Fibroblast of lung (primary cell): ENCODE results near the gene FXN. TPM values are rescaled to one million over a fixed set of nuclear protein-coding genes. Genes with fewer than 3 reads are reported as not detected.
A peak's percentile ranks its signal among the peaks of the same experiment; 100 is the strongest.

Experiments
- DNase-seq, 2 donors: peaks; one replicate each; pipeline versions ENCODE4 v3.0.0 to v3.0.0-alpha.2; 2010; ENCODE audit warnings: low read depth in 2 of 2
- H2AFZ ChIP-seq: 2 replicates; pipeline ENCODE4 v1.5.1; 2012; ENCODE audit warnings: low read length, control low read depth, inconsistent platforms
- H3K27ac ChIP-seq: 2 replicates; pipeline ENCODE4 v1.5.1; 2011; ENCODE audit warnings: low read length, control low read depth; ENCODE audit not compliant: insufficient read depth
- H3K27me3 ChIP-seq: 2 replicates; pipeline ENCODE4 v1.5.1; 2011; ENCODE audit warnings: mild to moderate bottlenecking, low read length; ENCODE audit not compliant: control insufficient read depth, insufficient read depth
- H3K36me3 ChIP-seq: 2 replicates; pipeline ENCODE4 v1.5.1; 2011; ENCODE audit warnings: low read length; ENCODE audit not compliant: control insufficient read depth, insufficient read depth
- H3K4me1 ChIP-seq: 2 replicates; pipeline ENCODE4 v1.5.1; 2011; ENCODE audit warnings: low read length; ENCODE audit not compliant: control insufficient read depth, insufficient read depth; ENCODE audit errors: extremely low read depth
- H3K4me2 ChIP-seq: 2 replicates; pipeline ENCODE4 v1.5.1; 2011; ENCODE audit warnings: low read length, control low read depth; ENCODE audit not compliant: insufficient read depth; ENCODE audit errors: extremely low read depth
- H3K4me3 ChIP-seq, 4 experiments: fragments of 200-600 bp in 1 of 4; sonication (generic) in 1 of 4; replicated peaks in 1 of 4; 2 replicates each; pipeline ENCODE4 v1.5.1; 2011 to 2016; ENCODE audit warnings: low read length in 4 of 4, low read depth in 3 of 4, mild to moderate bottlenecking in 3 of 4, control low read depth in 2 of 4, inconsistent platforms in 1 of 4, mixed read lengths in 1 of 4; ENCODE audit not compliant: insufficient read depth in 1 of 4; ENCODE audit errors: control extremely low read depth in 1 of 4
- H3K79me2 ChIP-seq: 2 replicates; pipeline ENCODE4 v1.5.1; 2012; ENCODE audit warnings: mild to moderate bottlenecking, low read length, inconsistent platforms; ENCODE audit not compliant: control insufficient read depth, insufficient read depth
- H3K9ac ChIP-seq: 2 replicates; pipeline ENCODE4 v1.5.1; 2011; ENCODE audit warnings: mild to moderate bottlenecking, low read length, control low read depth; ENCODE audit not compliant: insufficient read depth
- H3K9me3 ChIP-seq: 2 replicates; pipeline ENCODE4 v1.5.1; 2012; ENCODE audit warnings: low read depth, low read length; ENCODE audit not compliant: control insufficient read depth, insufficient read depth
- H4K20me1 ChIP-seq: 2 replicates; pipeline ENCODE4 v1.5.1; 2011; ENCODE audit warnings: low read length; ENCODE audit not compliant: control insufficient read depth, insufficient read depth; ENCODE audit errors: extremely low read depth
- CTCF ChIP-seq, 2 donors: IDR thresholded peaks in 1 of 2; conservative IDR thresholded peaks in 1 of 2; 1 replicate in 1 of 2; 2 replicates in 1 of 2; pipeline ENCODE4 v1.5.1; 2011 to 2012; ENCODE audit warnings: low read length in 2 of 2, control low read depth in 1 of 2, inconsistent platforms in 1 of 2, low read depth in 1 of 2, mild to moderate bottlenecking in 1 of 2
- EZH2 ChIP-seq: IDR thresholded peaks from 2 replicates; pipeline ENCODE4 v1.5.1; 2012; ENCODE audit warnings: low read length, control low read depth, mild to moderate bottlenecking; ENCODE audit errors: missing control alignments
- polyA plus RNA-seq, 2 donors: library from polyadenylated mRNA; depleted of rRNA in 1 of 2; stranded (reverse) in 1 of 2; unstranded in 1 of 2; fragments of >200 nt; gene quantifications; 2 replicates each; pipeline ENCODE4 v1.2.1, GENCODE V29; 2011 to 2012; ENCODE audit warnings: missing spikeins in 1 of 2
- total RNA-seq: library from RNA; depleted of rRNA; stranded (reverse); fragments of >200 nt; gene quantifications from 2 replicates; pipeline ENCODE4 v1.2.1, GENCODE V29; 2014

FXN gene
- total and polyA plus RNA-seq, 2 donors (not counting 1 experiment from before 2014, with no cell fraction given): 0.99 to 21.6 TPM

GRCh38 chr9:69136779-69137178 is 101.2 kb downstream of the FXN start:
- Histone ChIP-seq H3K27ac (no peak overlapping the region), H2AFZ (no peak overlapping the region), H3K79me2 (no peaks in the 10 kb centered on the region), H3K9me3 (no peaks in the 10 kb centered on the region), H3K4me2 (no peak overlapping the region), H3K9ac (no peak overlapping the region), H3K27me3 (no peaks in the 10 kb centered on the region), H3K4me3 (no peak overlapping the region), H3K36me3 (no peaks in the 10 kb centered on the region), H3K4me1 (peaks cover 6% of the 10 kb centered on the region), H4K20me1 (no peaks in the 10 kb centered on the region)
- DNase-seq: peak in 1 of 2 donors; percentile 6
- no peak for TF ChIP-seq CTCF (conservative IDR thresholded peaks at IDR 0.05 in 1 of 2, IDR thresholded peaks at IDR 0.05 in 1 of 2; ENCODE audit: low read depth in 1 of 2, low read length in 2 of 2)
- no peak for TF ChIP-seq EZH2

DNA sequence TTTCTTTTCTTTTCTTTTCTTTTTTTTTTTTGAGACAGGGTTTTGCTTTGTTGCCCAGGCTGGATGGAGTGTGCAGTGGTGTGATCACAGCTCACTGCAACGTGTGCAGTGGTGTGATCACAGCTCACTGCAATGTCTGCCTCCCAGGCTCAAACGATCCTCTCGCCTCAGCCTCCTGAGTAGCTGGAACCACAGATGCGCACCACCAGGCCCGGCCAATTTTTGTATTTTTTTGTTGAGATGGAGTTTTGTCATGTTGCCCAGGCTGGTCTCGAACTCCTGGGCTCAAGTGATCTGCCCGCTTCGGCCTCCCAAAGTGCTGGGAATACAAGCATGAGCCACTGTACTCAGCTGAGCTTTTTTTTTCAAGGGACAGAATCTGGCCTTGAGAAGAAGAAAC is 101.8 kb downstream of the FXN start:
- DNase-seq: no peak
- Histone ChIP-seq H3K9me3 (no peaks in the 10 kb centered on the region), H3K36me3 (no peaks in the 10 kb centered on the region), H4K20me1 (no peaks in the 10 kb centered on the region), H3K27ac (no peak overlapping the region), H3K4me2 (no peak overlapping the region), H3K4me1 (peaks cover 1% of the 10 kb centered on the region), H2AFZ (no peak overlapping the region), H3K79me2 (no peaks in the 10 kb centered on the region), H3K4me3 (no peak overlapping the region), H3K9ac (no peak overlapping the region), H3K27me3 (no peaks in the 10 kb centered on the region)
- TF ChIP-seq CTCF (conservative IDR thresholded peaks at IDR 0.05 in 1 of 2, IDR thresholded peaks at IDR 0.05 in 1 of 2; ENCODE audit: low read depth in 1 of 2, low read length in 2 of 2) (no peak), EZH2 (no peak)

GRCh38 chr9:69139596-69139995 is 104.0 kb downstream of the FXN start:
- H3K4me1 ChIP-seq: no peaks in the 10 kb centered on the region
- H2AFZ ChIP-seq: no peak overlapping the region
- no peak overlapping the region for H3K9ac ChIP-seq
- no peaks in the 10 kb centered on the region for H4K20me1 ChIP-seq
- no peak for DNase-seq
- no peaks in the 10 kb centered on the region for H3K79me2 ChIP-seq
- H3K4me3 ChIP-seq: no peak overlapping the region
- no peak overlapping the region for H3K27ac ChIP-seq
- no peaks in the 10 kb centered on the region for H3K36me3 ChIP-seq
- TF ChIP-seq EZH2 (no peak), CTCF (conservative IDR thresholded peaks at IDR 0.05 in 1 of 2, IDR thresholded peaks at IDR 0.05 in 1 of 2; ENCODE audit: low read depth in 1 of 2, low read length in 2 of 2) (no peak)
- no peaks in the 10 kb centered on the region for H3K9me3 ChIP-seq
- H3K4me2 ChIP-seq: no peak overlapping the region
- no peaks in the 10 kb centered on the region for H3K27me3 ChIP-seq
